ENCODE data around the gene HTRA2.

Gene HTRA2

DNA sequence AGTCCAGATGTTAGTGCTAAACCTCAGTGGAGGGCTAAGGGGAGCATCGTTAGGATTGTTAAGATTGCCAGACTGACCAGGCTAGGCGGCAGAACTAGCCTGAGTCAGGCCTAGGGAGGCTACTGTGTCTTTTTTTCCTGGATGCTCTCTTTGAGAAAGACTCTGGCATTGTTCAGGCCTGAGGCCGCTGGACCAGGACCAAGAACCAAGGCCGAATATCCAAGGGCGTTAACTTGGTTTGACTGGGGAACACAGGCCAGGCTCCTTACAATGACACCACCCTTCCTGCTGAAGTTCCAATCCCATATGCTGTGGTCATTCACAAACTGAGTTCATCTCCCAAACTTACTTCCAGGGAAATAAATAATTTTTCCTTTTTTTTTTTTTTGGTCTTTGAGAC is 10.6 kb downstream of the HTRA2 start:
- H3K4me3 ChIP-seq (ENCODE audit: low read depth, low read length) = no peak overlapping the region
- no peak for DNase-seq
- H3K36me3 ChIP-seq = peaks cover 6% of the 10 kb centered on the region
- no peak overlapping the region for H3K27ac ChIP-seq
- no peaks in the 10 kb centered on the region for H3K27me3 ChIP-seq (ENCODE audit: insufficient read depth, low read depth, severe bottlenecking)
- TF ChIP-seq, protein P1, sequence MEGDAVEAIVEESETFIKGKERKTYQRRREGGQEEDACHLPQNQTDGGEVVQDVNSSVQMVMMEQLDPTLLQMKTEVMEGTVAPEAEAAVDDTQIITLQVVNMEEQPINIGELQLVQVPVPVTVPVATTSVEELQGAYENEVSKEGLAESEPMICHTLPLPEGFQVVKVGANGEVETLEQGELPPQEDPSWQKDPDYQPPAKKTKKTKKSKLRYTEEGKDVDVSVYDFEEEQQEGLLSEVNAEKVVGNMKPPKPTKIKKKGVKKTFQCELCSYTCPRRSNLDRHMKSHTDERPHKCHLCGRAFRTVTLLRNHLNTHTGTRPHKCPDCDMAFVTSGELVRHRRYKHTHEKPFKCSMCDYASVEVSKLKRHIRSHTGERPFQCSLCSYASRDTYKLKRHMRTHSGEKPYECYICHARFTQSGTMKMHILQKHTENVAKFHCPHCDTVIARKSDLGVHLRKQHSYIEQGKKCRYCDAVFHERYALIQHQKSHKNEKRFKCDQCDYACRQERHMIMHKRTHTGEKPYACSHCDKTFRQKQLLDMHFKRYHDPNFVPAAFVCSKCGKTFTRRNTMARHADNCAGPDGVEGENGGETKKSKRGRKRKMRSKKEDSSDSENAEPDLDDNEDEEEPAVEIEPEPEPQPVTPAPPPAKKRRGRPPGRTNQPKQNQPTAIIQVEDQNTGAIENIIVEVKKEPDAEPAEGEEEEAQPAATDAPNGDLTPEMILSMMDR (IDR thresholded peaks at IDR 0.05; ENCODE audit: low read depth, low read length) = no peak
- H3K9me3 ChIP-seq (ENCODE audit: severe bottlenecking) = no peaks in the 10 kb centered on the region

DNA sequence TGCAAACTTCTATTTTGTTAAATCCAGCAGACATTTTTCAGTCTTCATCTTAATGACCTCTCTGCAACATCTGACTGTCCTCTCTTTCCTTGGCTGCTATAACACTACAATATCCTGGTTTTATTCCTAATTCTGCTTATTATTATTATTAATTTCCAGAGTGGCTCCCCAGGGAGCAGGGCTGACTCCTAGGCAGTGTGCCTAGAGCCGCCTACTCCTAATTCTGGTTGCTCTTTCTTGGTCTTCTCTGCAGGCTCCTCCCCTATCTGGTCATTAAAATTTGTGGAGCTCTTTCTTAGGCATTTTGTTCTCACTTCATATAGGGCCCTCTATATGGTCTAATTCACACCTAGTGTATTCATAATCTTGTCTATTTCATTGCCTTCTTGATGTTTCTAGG is 13.2 kb downstream of the HTRA2 start:
- Histone ChIP-seq H3K36me3 (peaks cover 9% of the 10 kb centered on the region), H3K27me3 (ENCODE audit: insufficient read depth, low read depth, severe bottlenecking) (no peaks in the 10 kb centered on the region), H3K27ac (no peak overlapping the region), H3K9me3 (ENCODE audit: severe bottlenecking) (no peaks in the 10 kb centered on the region), H3K4me3 (ENCODE audit: low read depth, low read length) (no peak overlapping the region)
- TF ChIP-seq, protein P1 (IDR thresholded peaks at IDR 0.05; ENCODE audit: low read depth, low read length) = no peak
- no peak for DNase-seq

DNA sequence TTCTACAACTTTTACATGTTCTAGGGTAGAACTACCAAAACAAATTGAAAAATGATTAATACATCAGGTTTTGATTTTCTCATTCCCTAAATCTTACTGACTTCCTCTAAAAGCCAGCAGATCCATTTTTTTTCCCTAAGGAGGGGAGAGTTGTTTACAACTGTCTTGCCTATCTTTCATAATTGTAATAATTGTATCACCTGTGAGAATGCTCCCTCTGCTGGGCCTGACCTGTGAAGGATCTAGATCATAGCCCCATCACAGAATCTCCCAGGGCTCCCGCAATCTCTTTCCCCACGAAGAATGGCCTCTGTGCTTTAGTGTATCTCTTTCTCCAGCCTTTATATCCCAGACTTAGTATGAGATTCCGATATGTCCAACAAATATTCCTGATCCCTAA is 14.9 kb downstream of the HTRA2 start:
- Histone ChIP-seq H3K9me3 (ENCODE audit: severe bottlenecking) (no peaks in the 10 kb centered on the region), H3K27ac (no peak overlapping the region), H3K27me3 (ENCODE audit: insufficient read depth, low read depth, severe bottlenecking) (no peaks in the 10 kb centered on the region), H3K36me3 (peaks cover 11% of the 10 kb centered on the region), H3K4me3 (ENCODE audit: low read depth, low read length) (no peak overlapping the region)
- TF ChIP-seq, protein P1 (IDR thresholded peaks at IDR 0.05; ENCODE audit: low read depth, low read length) = peak; percentile 18; the same call in 1 of the 2 replicates
- no peak for DNase-seq

DNA sequence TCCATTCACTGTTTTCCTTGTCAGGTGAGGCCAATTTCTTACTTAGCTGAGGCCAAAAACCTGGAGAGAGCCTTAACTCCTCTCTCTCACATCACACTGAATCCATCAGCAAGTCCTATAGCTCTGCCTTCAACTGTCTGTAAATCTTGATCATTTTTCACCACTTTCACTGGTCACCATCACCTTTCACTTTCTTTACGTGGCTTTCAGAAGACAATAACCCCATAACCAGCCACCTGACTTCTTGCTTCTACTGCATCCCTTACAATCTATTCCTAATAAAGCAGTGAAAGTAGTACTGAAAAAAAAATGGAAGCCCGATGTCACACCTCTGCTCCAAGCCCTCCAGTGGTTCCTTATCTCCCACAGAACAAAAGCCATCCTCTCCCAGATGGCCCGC is 16.3 kb downstream of the HTRA2 start:
- H3K36me3 ChIP-seq = peaks cover 8% of the 10 kb centered on the region
- TF ChIP-seq, protein P1 (IDR thresholded peaks at IDR 0.05; ENCODE audit: low read depth, low read length) = no peak
- H3K27me3 ChIP-seq (ENCODE audit: insufficient read depth, low read depth, severe bottlenecking) = no peaks in the 10 kb centered on the region
- H3K9me3 ChIP-seq (ENCODE audit: severe bottlenecking) = no peaks in the 10 kb centered on the region
- H3K27ac ChIP-seq = no peak overlapping the region
- DNase-seq = no peak
- no peak overlapping the region for H3K4me3 ChIP-seq (ENCODE audit: low read depth, low read length)

DNA sequence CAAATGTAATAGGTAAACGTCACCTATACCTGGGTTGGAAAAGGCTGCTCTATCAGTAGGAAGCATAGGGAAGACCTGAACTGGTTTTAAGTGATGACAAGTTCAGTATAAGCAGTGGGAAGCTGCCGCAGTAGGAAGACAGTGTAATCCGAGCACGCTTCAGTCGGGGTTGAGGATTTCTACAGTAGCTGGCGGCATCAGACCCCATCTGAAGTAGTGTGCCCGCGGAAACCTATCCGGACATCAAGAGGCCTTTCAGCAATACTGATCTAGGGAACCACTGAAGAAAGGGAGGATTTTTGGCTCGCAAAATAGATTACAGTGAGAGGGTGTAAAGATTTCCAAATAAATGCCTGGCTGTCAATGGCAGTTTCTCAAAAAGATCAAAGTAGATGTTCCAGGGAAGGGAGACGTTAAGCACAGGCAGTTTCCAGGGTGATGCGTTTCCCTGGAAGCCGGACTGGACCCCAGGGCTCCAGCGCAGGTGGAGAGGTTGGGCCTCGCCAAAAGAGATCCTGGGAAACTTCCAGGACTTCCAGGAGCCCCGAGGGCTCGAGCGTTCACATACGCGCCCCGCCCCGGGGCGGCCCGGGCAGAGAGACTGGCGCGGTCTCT is 18.7 kb downstream of the HTRA2 start:
- H3K4me3 ChIP-seq (ENCODE audit: low read depth, low read length) = peak overlapping the region; percentile 80
- no peaks in the 10 kb centered on the region for H3K9me3 ChIP-seq (ENCODE audit: severe bottlenecking)
- no peaks in the 10 kb centered on the region for H3K27me3 ChIP-seq (ENCODE audit: insufficient read depth, low read depth, severe bottlenecking)
- peak; percentile 74 for DNase-seq
- TF ChIP-seq, protein P1 (IDR thresholded peaks at IDR 0.05; ENCODE audit: low read depth, low read length) = no peak
- peaks cover 10% of the 10 kb centered on the region for H3K36me3 ChIP-seq
- H3K27ac ChIP-seq = peak overlapping the region; percentile 98
